Measurements from ENCODE around the gene BGLAP.

GRCh38 chr1:156246241-156246780 is 4.3 kb downstream of the BGLAP start:
- TF ChIP-seq SIN3A (IDR thresholded peaks at IDR 0.05; ENCODE audit: borderline replicate concordance, low read depth, low read length): no peak
- no peak for TF ChIP-seq CTCF (IDR thresholded peaks at IDR 0.05)
- no peak for TF ChIP-seq TAF1 (IDR thresholded peaks at IDR 0.05; ENCODE audit: borderline replicate concordance, low read depth, low read length)
- TF ChIP-seq CHD2 (IDR thresholded peaks at IDR 0.05; ENCODE audit: low read length, partially characterized antibody): no peak
- no peak for TF ChIP-seq EP300 (IDR thresholded peaks at IDR 0.05; ENCODE audit: borderline replicate concordance in 1 of 2, low read depth in 1 of 2, low read length in 1 of 2)
- TF ChIP-seq POLR2AphosphoS5 (IDR thresholded peaks at IDR 0.05; ENCODE audit: low read depth, low read length): no peak
